ENCODE results near the gene POMGNT1. TPM values are rescaled to one million over a fixed set of nuclear protein-coding genes. Genes with fewer than 3 reads are reported as not detected.

POMGNT1 gene
- total RNA-seq, 1 donor from 2014 or later = 46.2 TPM

- no peak for DNase-seq (ENCODE audit: low read depth, low spot score)
Measured at GRCh38 chr1:46211051-46211450, 12.8 kb upstream of the POMGNT1 start.

- DNase-seq (ENCODE audit: low read depth, low spot score) = no peak
Measured at GRCh38 chr1:46210561-46210960, 12.3 kb upstream of the POMGNT1 start.

- no peak for DNase-seq (ENCODE audit: low read depth, low spot score)
Measured at GRCh38 chr1:46206399-46206798, 8.2 kb upstream of the POMGNT1 start.

GRCh38 chr1:46205791-46206190 is 7.6 kb upstream of the POMGNT1 start:
- no peak for DNase-seq (ENCODE audit: low read depth, low spot score)

GRCh38 chr1:46205141-46205540 is 6.9 kb upstream of the POMGNT1 start:
- DNase-seq (ENCODE audit: low read depth, low spot score) = no peak

GRCh38 chr1:46204406-46204742 is 6.1 kb upstream of the POMGNT1 start:
- DNase-seq (ENCODE audit: low read depth, low spot score) = no peak

GRCh38 chr1:46203738-46204405 is 5.6 kb upstream of the POMGNT1 start:
- DNase-seq (ENCODE audit: low read depth, low spot score) = no peak

- no peak for DNase-seq (ENCODE audit: low read depth, low spot score)
Measured at GRCh38 chr1:46199233-46199749, 1.1 kb upstream of the POMGNT1 start.

GRCh38 chr1:46197560-46197963 is 672 bp downstream of the POMGNT1 start:
- no peak for DNase-seq (ENCODE audit: low read depth, low spot score)

GRCh38 chr1:46196609-46197008 is 1.6 kb downstream of the POMGNT1 start:
- no peak for DNase-seq (ENCODE audit: low read depth, low spot score)

- no peak for DNase-seq (ENCODE audit: low read depth, low spot score)
Measured at GRCh38 chr1:46194641-46195193, 3.5 kb downstream of the POMGNT1 start.

- no peak for DNase-seq (ENCODE audit: low read depth, low spot score)
Measured at GRCh38 chr1:46193984-46194570, 4.2 kb downstream of the POMGNT1 start.

GRCh38 chr1:46193285-46193684 is 4.9 kb downstream of the POMGNT1 start:
- no peak for DNase-seq (ENCODE audit: low read depth, low spot score)

- DNase-seq (ENCODE audit: low read depth, low spot score) = no peak
Measured at GRCh38 chr1:46192171-46192570, 6.1 kb downstream of the POMGNT1 start.

- DNase-seq (ENCODE audit: low read depth, low spot score) = no peak
Measured at GRCh38 chr1:46191033-46191701, 7.1 kb downstream of the POMGNT1 start.

- no peak for DNase-seq (ENCODE audit: low read depth, low spot score)
Measured at GRCh38 chr1:46190539-46190938, 7.7 kb downstream of the POMGNT1 start.

- DNase-seq (ENCODE audit: low read depth, low spot score) = no peak
Measured at GRCh38 chr1:46188295-46189030, 9.8 kb downstream of the POMGNT1 start.

- DNase-seq (ENCODE audit: low read depth, low spot score) = no peak
Measured at GRCh38 chr1:46187106-46187869, 10.9 kb downstream of the POMGNT1 start.

- DNase-seq (ENCODE audit: low read depth, low spot score) = no peak
Measured at GRCh38 chr1:46186076-46186475, 12.2 kb downstream of the POMGNT1 start.

- DNase-seq (ENCODE audit: low read depth, low spot score) = no peak
Measured at GRCh38 chr1:46184920-46185658, 13.1 kb downstream of the POMGNT1 start.
